Breast epithelium (tissue), 3 donors: ENCODE measurements around the gene EFNB1.

ENCODE experiments used
- CTCF ChIP-seq, 3 donors: fragments of 450-650 bp; IDR thresholded peaks; one replicate each; pipeline ENCODE4 v1.5.1; 2016 to 2017; ENCODE audit warnings: antibody characterized with exemption in 3 of 3, mild to moderate bottlenecking in 3 of 3, moderate library complexity in 3 of 3
- POLR2A ChIP-seq: fragments of 450-650 bp; IDR thresholded peaks from one replicate; pipeline ENCODE4 v1.6.1; 2016; ENCODE audit warnings: antibody characterized with exemption, mild to moderate bottlenecking, moderate library complexity

DNA sequence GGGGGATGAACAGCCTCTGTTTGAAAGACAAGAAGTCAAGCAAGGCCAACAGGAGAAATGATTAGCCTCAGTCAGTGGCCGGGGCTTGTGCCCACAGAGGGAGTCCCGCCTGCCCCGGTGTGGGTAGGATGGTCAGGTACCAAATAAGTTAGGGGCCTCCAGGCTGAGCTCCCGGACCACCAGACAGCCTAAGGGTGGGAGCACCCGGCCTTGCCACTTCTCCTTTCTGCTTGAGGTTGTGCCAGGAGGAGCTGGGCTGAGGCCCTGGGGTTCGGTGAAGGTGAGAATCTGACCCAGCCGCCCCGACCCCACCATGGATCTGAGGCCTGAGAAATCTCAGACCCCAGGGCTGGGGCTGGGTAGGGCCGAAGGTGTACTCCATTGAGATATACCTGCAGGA lies 48.8 kb downstream of the EFNB1 start:
- TF ChIP-seq CTCF (IDR thresholded peaks at IDR 0.05) (no peak), POLR2A (no peak)
